Stimulated activated CD4-positive, alpha-beta T cell treated with anti-CD3 and anti-CD28 coated beads, Interleukin-4, amount 100 ng/mL, for 24 hours (primary cell): ENCODE measurements around the gene MRPL18.
"Not testable (repeated sequence)": the region's sequence is repeated elsewhere in the genome, so short reads cannot be mapped to it uniquely, and the experiment has no call there.

Experiments
- DNase-seq: peaks from one replicate; pipeline ENCODE4 v3.0.0-alpha.2; 2020

The MRPL18 gene

DNA sequence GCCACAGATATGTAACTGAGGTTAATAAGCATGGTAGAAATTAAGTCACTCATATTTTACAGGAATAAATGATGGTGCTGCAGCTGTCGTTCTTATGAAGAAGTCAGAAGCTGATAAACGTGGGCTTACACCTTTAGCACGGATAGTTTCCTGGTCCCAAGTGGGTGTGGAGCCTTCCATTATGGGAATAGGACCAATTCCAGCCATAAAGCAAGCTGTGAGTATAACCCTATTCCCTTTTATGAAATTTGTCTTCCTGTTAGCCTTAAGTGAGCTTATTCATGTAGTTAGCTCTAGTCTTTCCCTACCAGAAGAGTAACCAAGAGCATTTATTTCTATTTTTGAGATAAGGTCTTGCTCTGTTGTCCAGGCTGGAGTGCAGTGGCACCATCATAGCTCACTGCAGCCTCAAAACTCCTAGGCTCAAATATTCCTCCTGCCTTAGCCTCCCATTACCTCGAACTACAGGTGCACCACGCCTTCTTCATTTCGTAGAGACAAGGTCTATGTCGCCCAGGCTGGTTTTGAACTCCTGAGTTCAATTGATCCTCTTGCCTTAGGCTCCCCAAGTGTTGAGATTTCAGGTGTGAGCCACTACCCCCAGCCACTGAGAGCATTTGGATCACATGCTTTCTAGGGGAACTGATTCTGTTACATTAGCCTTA, 12.9 kb upstream of the MRPL18 start:
- no peak for DNase-seq

DNA sequence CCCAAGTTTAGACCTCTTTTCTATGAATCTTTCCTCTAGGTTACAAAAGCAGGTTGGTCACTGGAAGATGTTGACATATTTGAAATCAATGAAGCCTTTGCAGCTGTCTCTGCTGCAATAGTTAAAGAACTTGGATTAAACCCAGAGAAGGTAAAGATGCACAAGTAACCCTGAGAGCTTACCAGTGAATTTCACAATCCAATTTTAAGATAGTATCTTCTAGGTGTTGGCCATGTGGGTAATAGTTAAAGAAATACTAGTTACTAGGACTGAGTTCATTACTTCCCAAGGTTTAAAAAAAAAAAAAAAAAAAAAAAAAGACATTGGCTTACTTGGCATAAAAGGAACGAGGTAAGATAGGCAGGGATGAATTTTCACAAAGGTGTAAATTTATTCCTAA, 12.1 kb upstream of the MRPL18 start:
- no peak for DNase-seq

- DNase-seq: no peak
Measured at GRCh38 chr6:159778542-159779103, 11.6 kb upstream of the MRPL18 start.

- peak; percentile 10 for DNase-seq
Measured at GRCh38 chr6:159788276-159788675, 2.0 kb upstream of the MRPL18 start.

DNA sequence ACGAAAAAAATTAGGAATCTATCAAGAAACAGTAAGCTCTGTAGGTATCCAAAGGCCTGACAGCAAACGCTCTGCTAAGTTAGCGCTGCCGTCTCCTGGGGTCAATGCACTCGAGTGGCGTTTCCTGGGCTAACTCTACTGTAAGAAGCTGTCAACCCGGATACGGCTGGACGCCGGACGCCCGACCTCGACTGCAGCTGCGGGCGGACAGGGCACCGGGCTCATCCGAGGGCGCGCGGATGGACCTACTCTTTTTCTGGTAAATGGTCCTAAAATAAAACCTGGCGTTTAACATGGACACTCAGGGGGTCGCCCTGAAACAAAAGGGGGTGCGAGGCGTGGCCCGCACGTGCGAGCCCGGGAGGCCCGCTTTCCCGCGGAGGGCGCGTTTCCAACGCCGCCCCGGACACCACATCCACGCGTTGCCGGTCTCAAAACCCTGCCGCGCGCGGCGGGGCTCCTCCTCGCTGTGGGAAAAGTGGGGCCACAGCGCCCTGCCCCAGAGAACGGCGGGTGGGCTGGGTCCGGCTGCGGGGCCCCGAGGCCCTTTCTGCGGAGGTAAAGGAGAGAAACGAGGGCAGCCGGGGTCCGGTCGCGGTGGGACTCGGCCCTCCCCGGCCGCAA, 1.4 kb upstream of the MRPL18 start:
- DNase-seq: peak; percentile 35

DNA sequence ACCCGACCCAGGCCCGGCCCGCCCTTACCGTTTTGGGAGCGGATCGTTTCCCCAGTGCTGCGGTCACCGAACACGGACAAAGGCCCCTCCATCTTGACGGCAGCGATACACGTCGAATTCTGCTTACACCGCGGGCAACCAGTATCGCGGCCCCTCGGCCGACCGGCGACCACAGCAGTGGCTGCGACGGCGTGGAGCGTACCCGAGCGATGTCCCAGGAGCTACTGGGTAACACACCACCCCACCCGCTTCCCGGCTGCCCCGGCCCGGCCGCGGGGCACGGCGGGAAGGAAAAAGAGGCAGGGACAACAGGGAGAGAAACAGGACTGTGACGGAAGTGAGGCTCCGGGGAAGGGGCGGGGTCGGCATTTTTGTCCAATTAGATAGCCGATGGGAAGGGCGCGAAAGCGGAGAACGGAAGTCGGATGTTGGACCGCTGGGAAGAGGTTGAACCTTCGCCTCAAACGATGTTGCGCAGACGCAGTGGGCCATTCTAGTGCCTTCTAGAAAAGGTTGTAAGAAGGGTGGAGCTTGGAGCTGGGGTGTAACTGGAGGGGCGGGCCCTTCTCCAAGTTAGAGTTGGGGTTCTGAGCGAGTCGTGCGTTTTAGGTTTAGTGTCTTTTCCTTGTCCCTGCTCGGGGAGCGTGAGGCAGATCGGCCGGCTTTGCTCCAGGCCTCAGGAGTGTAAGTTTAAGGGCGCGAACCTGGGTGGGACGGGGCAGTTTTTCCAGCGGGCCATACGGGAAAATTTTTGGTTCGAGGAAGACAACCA, 704 bp upstream of the MRPL18 start, which contains the start of gene TCP1:
Gene TCP1 (minus strand): TSS at position 226 of the 772 bp plus-strand sequence. CDS start 134 bp downstream, at position 92.
- DNase-seq: peak; percentile 100

- peak; percentile 22 for DNase-seq
Measured at GRCh38 chr6:159790956-159791598, 810 bp downstream of the MRPL18 start.

DNA sequence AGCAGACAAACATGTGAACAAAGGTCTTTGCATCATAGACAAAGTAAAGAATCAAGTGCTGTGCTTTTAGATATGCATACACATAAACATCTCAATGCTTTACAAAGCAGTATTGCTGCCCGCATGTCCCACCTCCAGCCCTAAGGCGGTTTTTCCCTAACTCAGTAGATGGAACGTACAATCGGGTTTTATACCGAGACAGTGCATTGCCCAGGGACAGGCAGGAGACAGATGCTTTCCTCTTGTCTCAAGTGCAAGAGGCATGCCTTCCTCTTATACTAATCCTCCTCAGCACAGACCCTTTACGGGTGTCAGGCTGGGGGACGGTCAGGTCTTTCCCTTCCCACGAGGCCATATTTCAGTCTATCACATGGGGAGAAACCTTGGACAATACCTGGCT, 4.7 kb downstream of the MRPL18 start:
- DNase-seq: not testable (repeated sequence)

GRCh38 chr6:159797554-159797953, 7.3 kb downstream of the MRPL18 start:
- no peak for DNase-seq

DNA sequence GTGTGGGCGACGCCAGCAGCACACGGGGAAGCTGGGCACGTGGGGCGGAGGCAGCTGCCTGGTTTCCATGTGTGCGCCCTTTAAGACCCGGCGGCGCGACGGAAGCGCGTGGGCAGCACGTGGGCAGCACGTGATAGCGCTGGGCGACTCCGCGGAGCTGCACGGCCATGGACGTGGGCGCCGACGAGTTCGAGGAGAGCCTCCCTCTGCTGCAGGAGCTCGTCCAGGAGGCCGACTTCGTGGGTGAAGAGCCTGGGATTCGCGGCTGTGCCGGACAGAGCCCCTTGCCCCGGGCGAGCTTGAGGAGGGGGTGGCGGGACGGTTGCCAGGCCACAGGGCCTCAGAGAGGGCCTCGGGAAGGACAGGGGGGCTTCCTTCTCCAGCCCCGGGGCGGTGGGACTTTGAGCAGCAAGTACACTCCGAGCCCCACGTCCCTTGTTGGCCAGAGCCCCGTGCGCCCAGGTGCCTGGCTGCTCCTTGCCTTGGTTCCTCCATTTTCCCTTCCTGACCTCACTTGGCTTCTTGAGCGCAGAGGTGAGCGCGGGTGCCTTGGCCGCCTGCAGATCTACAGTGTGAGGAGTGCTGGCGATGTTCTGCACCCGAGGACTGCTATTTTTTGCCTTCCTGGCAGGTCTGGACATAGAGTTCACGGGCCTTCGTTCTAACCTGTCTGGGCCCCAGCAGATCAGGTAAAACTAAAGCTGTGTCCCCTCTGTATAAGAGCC, 10.0 kb downstream of the MRPL18 start, which contains the start of gene PNLDC1:
Gene PNLDC1 (plus strand): TSS at position 136 of the 725 bp plus-strand sequence. CDS start 32 bp downstream, at position 168.
- DNase-seq: no peak

DNA sequence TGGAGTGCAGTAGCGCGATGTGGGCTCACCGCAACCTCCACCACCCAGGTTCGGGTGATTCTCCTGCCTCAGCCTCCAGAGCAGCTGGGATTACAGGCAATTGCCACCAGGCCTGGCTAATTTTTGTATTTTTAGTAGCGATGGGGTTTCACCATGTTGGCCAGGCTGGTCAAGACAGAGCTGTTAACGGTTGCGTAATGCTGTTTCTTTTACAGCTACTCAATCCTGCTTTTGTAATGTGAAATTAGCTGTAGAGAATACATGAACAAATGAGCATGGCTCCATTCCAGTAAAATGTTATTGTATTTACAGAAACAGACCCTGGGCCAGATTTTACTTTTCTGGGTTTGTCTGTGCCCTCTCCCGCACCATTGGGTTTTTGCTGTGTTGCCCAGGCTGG, 11.7 kb downstream of the MRPL18 start:
- DNase-seq: no peak

DNA sequence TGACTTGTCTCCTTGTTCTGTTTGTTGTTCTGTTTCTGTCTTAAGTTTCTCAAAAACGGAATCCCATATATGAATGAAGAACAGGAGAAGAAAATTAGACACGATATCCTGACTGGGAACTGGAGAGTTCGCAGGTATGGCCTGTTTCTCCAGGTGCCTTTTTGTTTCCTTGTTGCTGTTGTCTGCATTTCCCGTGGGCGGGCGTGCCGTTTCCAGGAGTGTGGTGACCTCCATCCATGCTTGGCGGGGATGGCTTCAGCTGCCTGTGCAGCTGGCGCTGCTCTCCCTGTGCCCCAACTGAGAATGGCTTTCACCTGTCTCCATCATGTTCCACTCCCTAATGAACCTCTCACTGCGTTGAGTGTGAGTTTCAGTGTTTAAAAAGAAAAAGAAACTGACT, 14.2 kb downstream of the MRPL18 start:
- no peak for DNase-seq

- DNase-seq: no peak
Measured at GRCh38 chr6:159805440-159806020, 15.3 kb downstream of the MRPL18 start.

- no peak for DNase-seq
Measured at GRCh38 chr6:159806021-159806458, 15.8 kb downstream of the MRPL18 start.

DNA sequence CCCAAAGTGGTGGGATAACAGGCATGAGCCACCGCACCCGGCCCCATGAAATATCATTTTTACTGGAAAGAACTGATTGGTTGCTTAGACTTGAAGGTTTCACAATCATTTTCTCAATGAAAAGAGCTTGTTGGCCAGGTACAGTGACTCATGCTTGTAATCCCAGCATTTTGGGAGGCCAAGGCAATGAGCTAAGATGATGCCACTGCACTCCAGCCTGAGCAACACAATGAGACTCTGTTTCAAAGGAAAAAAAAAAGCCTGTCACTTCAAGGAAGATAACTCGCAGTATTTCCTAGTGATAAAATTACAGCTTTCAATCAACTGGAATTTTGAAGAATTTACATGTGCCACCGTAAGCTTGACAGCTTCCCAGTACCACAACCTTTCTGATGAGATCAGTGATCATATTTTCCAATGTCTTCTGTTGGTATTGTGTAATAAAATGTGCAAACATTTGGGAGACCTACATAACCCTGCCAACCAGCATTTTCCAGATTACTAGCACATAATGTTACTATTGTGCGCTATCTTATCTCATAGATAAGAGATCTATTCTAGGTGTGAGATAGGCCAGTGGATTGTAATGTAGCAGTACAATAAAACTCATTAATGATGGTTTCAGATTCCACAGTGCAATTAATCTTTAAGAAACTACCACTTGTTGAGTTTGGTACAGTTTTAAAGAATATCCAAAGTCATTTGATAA, 17.0 kb downstream of the MRPL18 start:
- DNase-seq: no peak

- DNase-seq: no peak
Measured at GRCh38 chr6:159808647-159809046, 18.4 kb downstream of the MRPL18 start.

- DNase-seq: no peak
Measured at GRCh38 chr6:159809149-159809548, 18.9 kb downstream of the MRPL18 start.

GRCh38 chr6:159813781-159814180, 23.5 kb downstream of the MRPL18 start:
- no peak for DNase-seq

DNA sequence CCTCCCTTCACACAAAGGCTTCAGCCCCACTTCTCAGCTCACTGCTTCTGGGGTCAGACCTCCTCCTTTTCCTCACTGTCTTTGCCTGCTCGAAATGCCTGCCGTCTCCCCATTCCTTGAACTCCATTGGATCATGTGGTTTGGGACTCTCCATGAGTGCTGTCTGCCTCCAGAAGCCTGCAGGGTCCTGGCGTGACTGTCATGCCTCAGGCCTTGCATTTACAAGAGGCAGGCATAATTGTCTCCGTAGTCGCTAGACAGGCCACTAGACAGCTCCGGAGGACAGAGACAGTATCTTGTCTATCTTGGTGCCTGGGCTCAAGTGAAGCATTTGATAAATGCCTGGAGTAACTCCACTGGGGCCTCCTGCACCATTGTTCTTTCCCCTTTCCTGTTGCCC, 25.1 kb downstream of the MRPL18 start:
- DNase-seq: no peak

- not testable (repeated sequence) for DNase-seq
Measured at GRCh38 chr6:159816775-159817174, 26.5 kb downstream of the MRPL18 start.
